SK-N-SH (cell line): ENCODE results near the gene TMEM178A. TPM values are rescaled to one million over a fixed set of nuclear protein-coding genes. Genes with fewer than 3 reads are reported as not detected.
"Not testable (repeated sequence)": the region's sequence is repeated elsewhere in the genome, so short reads cannot be mapped to it uniquely, and the experiment has no call there.

Experiments
- CTCF ChIA-PET: fragments of 300-600, 350-600 bp; formaldehyde crosslinking; extraction: SDS; loops from one replicate; lab custom pipeline; 2021; lab: Yijun Ruan, JAX
- POLR2A ChIA-PET: fragments of 350-600 bp; sonication (Branson Sonifier 250); formaldehyde crosslinking; extraction: SDS; loops from one replicate; lab custom pipeline; 2020; ENCODE audit warnings: antibody characterized with exemption, inconsistent platforms; lab: Yijun Ruan, JAX
- DNase-seq: peaks from one replicate; pipeline ENCODE4 v3.0.0; 2012
- H2AFZ ChIP-seq: fragments of 200-600 bp; sonication (generic); 2 replicates; pipeline ENCODE4 v1.8.1; 2016; ENCODE audit warnings: antibody characterized with exemption, mild to moderate bottlenecking, low read depth
- H3F3A ChIP-seq: fragments of 200-600 bp; sonication (generic); replicated peaks from 2 replicates; pipeline ENCODE3; 2016; ENCODE audit warnings: antibody characterized with exemption, mild to moderate bottlenecking; ENCODE audit not compliant: insufficient read depth
- H3K27ac ChIP-seq, 2 experiments: fragments of 200-500 bp in 1 of 2; fragments of 200-600 bp in 1 of 2; sonication (Bioruptor generic) in 1 of 2; sonication (generic), shearing (Covaris generic) in 1 of 2; 2 replicates each; pipeline versions ENCODE4 v1.5.1 to v1.6.1; 2014 to 2016; ENCODE audit warnings: low read depth in 2 of 2, inconsistent platforms in 1 of 2, low read length in 1 of 2, mild to moderate bottlenecking in 1 of 2, mixed read lengths in 1 of 2
- H3K27me3 ChIP-seq: fragments of 200-600 bp; sonication (generic), shearing (Covaris generic); 2 replicates; pipeline ENCODE4 v1.6.1; 2016; ENCODE audit warnings: mixed run types; ENCODE audit not compliant: insufficient read depth
- H3K36me3 ChIP-seq, 2 experiments: fragments of 200-500 bp in 1 of 2; fragments of 200-600 bp in 1 of 2; sonication (Bioruptor generic) in 1 of 2; sonication (generic) in 1 of 2; replicated peaks in 1 of 2; 2 replicates each; pipeline versions ENCODE3 to v1.5.1; 2014 to 2016; ENCODE audit warnings: low read length in 1 of 2, mild to moderate bottlenecking in 1 of 2; ENCODE audit not compliant: insufficient read depth in 2 of 2, control insufficient read depth in 1 of 2
- H3K4me1 ChIP-seq, 2 experiments: fragments of 200-500 bp in 1 of 2; fragments of 200-600 bp in 1 of 2; sonication (Bioruptor generic) in 1 of 2; sonication (generic), shearing (Covaris generic) in 1 of 2; 2 replicates each; pipeline versions ENCODE4 v1.5.1 to v1.6.1; 2014 to 2016; ENCODE audit warnings: low read depth in 1 of 2, low read length in 1 of 2, mixed run types in 1 of 2; ENCODE audit not compliant: insufficient read depth in 2 of 2, control insufficient read depth in 1 of 2
- H3K4me2 ChIP-seq: fragments of 200-600 bp; sonication (generic), shearing (Covaris generic); 2 replicates; pipeline ENCODE4 v1.6.1; 2017; ENCODE audit warnings: mixed run types
- H3K4me3 ChIP-seq, 2 experiments: fragments of 200-500 bp in 1 of 2; fragments of 200-600 bp in 1 of 2; sonication (Bioruptor generic) in 1 of 2; sonication (generic), shearing (Covaris generic) in 1 of 2; 2 replicates each; pipeline versions ENCODE4 v1.5.1 to v1.8.1; 2014 to 2016; ENCODE audit warnings: low read depth in 2 of 2, inconsistent platforms in 1 of 2, low read length in 1 of 2, mild to moderate bottlenecking in 1 of 2, mixed read lengths in 1 of 2, moderate library complexity in 1 of 2
- H3K79me2 ChIP-seq: fragments of 200-600 bp; sonication (generic); 2 replicates; pipeline ENCODE4 v1.8.1; 2017; ENCODE audit warnings: mild to moderate bottlenecking; ENCODE audit not compliant: insufficient read depth
- H3K9ac ChIP-seq: fragments of 200-600 bp; sonication (generic); 2 replicates; pipeline ENCODE4 v1.6.1; 2017; ENCODE audit warnings: mixed run types
- H3K9me2 ChIP-seq: fragments of 200-600 bp; sonication (generic); 2 replicates; pipeline ENCODE4 v1.6.1; 2017; ENCODE audit warnings: mixed run types
- H3K9me3 ChIP-seq: fragments of 200-600 bp; sonication (generic); 2 replicates; pipeline ENCODE4 v1.6.1; 2017; ENCODE audit warnings: mixed run types, mild to moderate bottlenecking, moderate library complexity
- H4K20me1 ChIP-seq: fragments of 200-600 bp; sonication (generic); 2 replicates; pipeline ENCODE4 v1.6.1; 2017; ENCODE audit warnings: mild to moderate bottlenecking, mixed run types; ENCODE audit not compliant: insufficient read depth
- EZH2phosphoT487 ChIP-seq: fragments of 200-600 bp; sonication (generic); IDR thresholded peaks from 2 replicates; pipeline ENCODE4 v1.6.1; 2017; ENCODE audit warnings: low read depth, mixed run types, mild to moderate bottlenecking, antibody characterized with exemption, moderate library complexity, borderline replicate concordance
- FOXM1 ChIP-seq: IDR thresholded peaks from 2 replicates; pipeline ENCODE4 v1.4.0; 2012; ENCODE audit warnings: low read depth, mild to moderate bottlenecking
- GATA2 ChIP-seq: sonication (generic); formaldehyde crosslinking; IDR thresholded peaks from 2 replicates; pipeline ENCODE4 v1.5.0; 2020; ENCODE audit warnings: mild to moderate bottlenecking, missing genetic modification reagents
- MAX ChIP-seq: IDR thresholded peaks from 2 replicates; pipeline ENCODE4 v1.4.0; 2012; ENCODE audit warnings: low read depth
- MEF2A ChIP-seq: IDR thresholded peaks from 2 replicates; pipeline ENCODE4 v1.4.0; 2012; ENCODE audit warnings: low read depth, borderline replicate concordance
- NFIC ChIP-seq: IDR thresholded peaks from 2 replicates; pipeline ENCODE4 v1.4.0; 2012; ENCODE audit warnings: borderline replicate concordance
- RAD21 ChIP-seq: IDR thresholded peaks from 2 replicates; pipeline ENCODE4 v1.6.1; 2012; ENCODE audit warnings: mild to moderate bottlenecking, low read length
- SMC3 ChIP-seq: IDR thresholded peaks from 2 replicates; pipeline ENCODE4 v1.6.1; 2012; ENCODE audit warnings: low read depth, low read length, improper control_type of control experiment
- YY1 ChIP-seq: IDR thresholded peaks from 2 replicates; pipeline ENCODE4 v1.4.0; 2012; ENCODE audit warnings: low read depth, mild to moderate bottlenecking
- WGBS: methylation state at CpG from one replicate; pipeline ENCODE4 v1.1.6; 2017; ENCODE audit warnings: low lambda C conversion rate; 5-methylcytosine and 5-hydroxymethylcytosine counted together
- polyA plus RNA-seq, 3 experiments: library from polyadenylated mRNA; depleted of rRNA; stranded (reverse); fragments of >200 nt; gene quantifications; 2 replicates each; pipeline ENCODE4 v1.2.3, GENCODE V29; 2012
- TF ChIP-seq, protein P1 (sequence below): IDR thresholded peaks from 2 replicates; pipeline ENCODE4 v1.4.0; 2012; ENCODE audit warnings: low read depth, borderline replicate concordance
- TF ChIP-seq, protein P2 (sequence below): fragments of 150-350 bp; IDR thresholded peaks from 2 replicates; pipeline ENCODE4 v1.6.1; 2017; ENCODE audit warnings: antibody characterized with exemption, low read length, low read depth, borderline replicate concordance
- TF ChIP-seq, protein P3 (sequence below): fragments of 200-600 bp; sonication (generic); IDR thresholded peaks from 2 replicates; pipeline ENCODE4 v1.6.1; 2017; ENCODE audit warnings: antibody characterized with exemption, mild to moderate bottlenecking, moderate library complexity

TMEM178A gene
- polyA plus RNA-seq, 1 of the 3 experiments (the other 2 are of a cell fraction): 0.84 TPM

- TF ChIP-seq MEF2A (no peak), GATA2 (CRISPR knock-in tag) (no peak), MAX (no peak), YY1 (no peak), NFIC (no peak), FOXM1 (no peak), EZH2phosphoT487 (no peak), RAD21 (no peak)
- TF ChIP-seq, protein P1, sequence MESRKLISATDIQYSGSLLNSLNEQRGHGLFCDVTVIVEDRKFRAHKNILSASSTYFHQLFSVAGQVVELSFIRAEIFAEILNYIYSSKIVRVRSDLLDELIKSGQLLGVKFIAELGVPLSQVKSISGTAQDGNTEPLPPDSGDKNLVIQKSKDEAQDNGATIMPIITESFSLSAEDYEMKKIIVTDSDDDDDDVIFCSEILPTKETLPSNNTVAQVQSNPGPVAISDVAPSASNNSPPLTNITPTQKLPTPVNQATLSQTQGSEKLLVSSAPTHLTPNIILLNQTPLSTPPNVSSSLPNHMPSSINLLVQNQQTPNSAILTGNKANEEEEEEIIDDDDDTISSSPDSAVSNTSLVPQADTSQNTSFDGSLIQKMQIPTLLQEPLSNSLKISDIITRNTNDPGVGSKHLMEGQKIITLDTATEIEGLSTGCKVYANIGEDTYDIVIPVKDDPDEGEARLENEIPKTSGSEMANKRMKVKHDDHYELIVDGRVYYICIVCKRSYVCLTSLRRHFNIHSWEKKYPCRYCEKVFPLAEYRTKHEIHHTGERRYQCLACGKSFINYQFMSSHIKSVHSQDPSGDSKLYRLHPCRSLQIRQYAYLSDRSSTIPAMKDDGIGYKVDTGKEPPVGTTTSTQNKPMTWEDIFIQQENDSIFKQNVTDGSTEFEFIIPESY: no peak
- TF ChIP-seq, protein P2, sequence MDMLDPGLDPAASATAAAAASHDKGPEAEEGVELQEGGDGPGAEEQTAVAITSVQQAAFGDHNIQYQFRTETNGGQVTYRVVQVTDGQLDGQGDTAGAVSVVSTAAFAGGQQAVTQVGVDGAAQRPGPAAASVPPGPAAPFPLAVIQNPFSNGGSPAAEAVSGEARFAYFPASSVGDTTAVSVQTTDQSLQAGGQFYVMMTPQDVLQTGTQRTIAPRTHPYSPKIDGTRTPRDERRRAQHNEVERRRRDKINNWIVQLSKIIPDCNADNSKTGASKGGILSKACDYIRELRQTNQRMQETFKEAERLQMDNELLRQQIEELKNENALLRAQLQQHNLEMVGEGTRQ: no peak
Measured at GRCh38 chr2:39625193-39625926, 40.4 kb upstream of the TMEM178A start (continued).

- Histone ChIP-seq H3K4me2 (no peak overlapping the region), H3K4me1 (no peaks in the 10 kb centered on the region; a peak in 1 of 4 replicates), H3K27ac (no peak overlapping the region), H2AFZ (no peak overlapping the region), H3K79me2 (no peaks in the 10 kb centered on the region), H4K20me1 (no peaks in the 10 kb centered on the region), H3K4me3 (no peak overlapping the region), H3K36me3 (no peaks in the 10 kb centered on the region), H3K9me2 (no peaks in the 10 kb centered on the region), H3K9me3 (no peaks in the 10 kb centered on the region), H3K9ac (no peak overlapping the region), H3K27me3 (no peaks in the 10 kb centered on the region), H3F3A (no peaks in the 10 kb centered on the region)
- DNase-seq: no peak
- POLR2A ChIA-PET: no interaction called here
- TF ChIP-seq GATA2 (CRISPR knock-in tag) (no peak), EZH2phosphoT487 (no peak), SMC3 (no peak)
- TF ChIP-seq, protein P3, sequence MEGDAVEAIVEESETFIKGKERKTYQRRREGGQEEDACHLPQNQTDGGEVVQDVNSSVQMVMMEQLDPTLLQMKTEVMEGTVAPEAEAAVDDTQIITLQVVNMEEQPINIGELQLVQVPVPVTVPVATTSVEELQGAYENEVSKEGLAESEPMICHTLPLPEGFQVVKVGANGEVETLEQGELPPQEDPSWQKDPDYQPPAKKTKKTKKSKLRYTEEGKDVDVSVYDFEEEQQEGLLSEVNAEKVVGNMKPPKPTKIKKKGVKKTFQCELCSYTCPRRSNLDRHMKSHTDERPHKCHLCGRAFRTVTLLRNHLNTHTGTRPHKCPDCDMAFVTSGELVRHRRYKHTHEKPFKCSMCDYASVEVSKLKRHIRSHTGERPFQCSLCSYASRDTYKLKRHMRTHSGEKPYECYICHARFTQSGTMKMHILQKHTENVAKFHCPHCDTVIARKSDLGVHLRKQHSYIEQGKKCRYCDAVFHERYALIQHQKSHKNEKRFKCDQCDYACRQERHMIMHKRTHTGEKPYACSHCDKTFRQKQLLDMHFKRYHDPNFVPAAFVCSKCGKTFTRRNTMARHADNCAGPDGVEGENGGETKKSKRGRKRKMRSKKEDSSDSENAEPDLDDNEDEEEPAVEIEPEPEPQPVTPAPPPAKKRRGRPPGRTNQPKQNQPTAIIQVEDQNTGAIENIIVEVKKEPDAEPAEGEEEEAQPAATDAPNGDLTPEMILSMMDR: no peak
- WGBS: 79% methylated on average over 5 of the region's 5 CpGs
- CTCF ChIA-PET: no interaction called here
Measured at GRCh38 chr2:39625927-39626270, 39.8 kb upstream of the TMEM178A start.

- CTCF ChIA-PET, DNase-seq, H3K9me3 ChIP-seq, H3K27ac ChIP-seq, H3K9ac ChIP-seq, H3K27me3 ChIP-seq, H3F3A ChIP-seq, H3K4me2 ChIP-seq, H2AFZ ChIP-seq, H3K79me2 ChIP-seq, H3K9me2 ChIP-seq, H3K4me1 ChIP-seq, H4K20me1 ChIP-seq, H3K4me3 ChIP-seq, H3K36me3 ChIP-seq, POLR2A ChIA-PET: not testable (repeated sequence)
- WGBS: 77% methylated on average over 10 of the region's 28 CpGs
Measured at GRCh38 chr2:39628346-39628745, 37.4 kb upstream of the TMEM178A start.
